NCI-H1092 treated with DMSO at 0.1 percent for 48 hours (cell line): ENCODE results near the gene SCEL.
"Not testable (repeated sequence)": the region's sequence is repeated elsewhere in the genome, so short reads cannot be mapped to it uniquely, and the experiment has no call there.

Source experiments
- DNase-seq: peaks from one replicate; lab custom pipeline; 2025; lab: John Stamatoyannopoulos, UW

The SCEL gene, protein sequence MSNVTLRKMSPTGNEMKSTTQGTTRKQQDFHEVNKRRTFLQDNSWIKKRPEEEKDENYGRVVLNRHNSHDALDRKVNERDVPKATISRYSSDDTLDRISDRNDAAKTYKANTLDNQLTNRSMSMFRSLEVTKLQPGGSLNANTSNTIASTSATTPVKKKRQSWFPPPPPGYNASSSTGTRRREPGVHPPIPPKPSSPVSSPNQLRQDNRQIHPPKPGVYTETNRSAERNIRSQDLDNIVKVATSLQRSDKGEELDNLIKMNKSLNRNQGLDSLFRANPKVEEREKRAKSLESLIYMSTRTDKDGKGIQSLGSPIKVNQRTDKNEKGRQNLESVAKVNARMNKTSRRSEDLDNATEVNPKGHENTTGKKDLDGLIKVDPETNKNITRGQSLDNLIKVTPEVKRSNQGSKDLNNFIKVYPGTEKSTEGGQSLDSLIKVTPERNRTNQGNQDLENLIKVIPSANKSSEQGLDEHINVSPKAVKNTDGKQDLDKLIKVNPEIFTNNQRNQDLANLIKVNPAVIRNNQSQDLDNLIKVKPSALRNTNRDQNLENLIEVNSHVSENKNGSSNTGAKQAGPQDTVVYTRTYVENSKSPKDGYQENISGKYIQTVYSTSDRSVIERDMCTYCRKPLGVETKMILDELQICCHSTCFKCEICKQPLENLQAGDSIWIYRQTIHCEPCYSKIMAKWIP

GRCh38 chr13:77535448-77535847, at the start of gene SCEL:
SCEL (plus strand) TSS chr13:77535706; CDS start chr13:77555876, 20,170 bp downstream.
- DNase-seq = no peak

DNA sequence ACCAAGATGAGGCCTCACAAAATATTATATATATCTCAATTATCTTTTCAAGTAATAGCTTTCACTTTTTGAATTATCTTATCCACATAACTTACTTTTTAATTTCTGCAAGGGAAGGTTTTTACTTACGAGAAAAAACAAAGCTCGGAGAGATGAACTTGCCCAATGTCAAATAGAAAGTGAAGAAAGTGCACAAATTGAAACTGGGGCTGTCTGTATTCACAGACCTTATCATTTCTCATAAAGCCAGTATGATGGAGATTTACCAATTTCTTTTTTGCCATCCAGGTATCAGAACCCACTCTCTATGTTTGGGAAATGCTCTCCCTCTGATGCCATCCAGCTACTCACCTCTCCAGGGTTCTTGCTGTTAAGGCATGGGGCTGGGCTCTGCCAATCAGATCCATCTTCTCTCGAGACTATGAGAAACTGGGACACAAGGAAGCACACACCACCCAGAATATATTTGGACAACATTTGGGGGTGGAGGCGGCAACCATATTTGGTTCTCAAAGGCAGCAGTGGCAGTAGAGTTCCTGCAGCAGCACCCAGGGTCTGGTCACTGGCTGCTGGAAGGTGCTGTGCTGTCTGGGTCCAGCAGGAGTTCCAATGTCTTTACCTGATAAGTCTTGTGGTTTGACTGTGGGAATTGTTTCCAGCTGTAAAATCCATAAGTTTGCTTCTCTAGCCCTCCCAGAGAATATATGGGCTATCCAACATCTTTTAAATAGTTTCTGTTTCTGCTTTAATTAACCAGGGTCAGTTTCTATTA, 45.8 kb upstream of the SCEL start:
- DNase-seq = no peak

- DNase-seq = peak; percentile 76
Observed at GRCh38 chr13:77492982-77493381, 42.5 kb upstream of the SCEL start.

GRCh38 chr13:77494226-77494625, 41.3 kb upstream of the SCEL start:
- no peak for DNase-seq

DNA sequence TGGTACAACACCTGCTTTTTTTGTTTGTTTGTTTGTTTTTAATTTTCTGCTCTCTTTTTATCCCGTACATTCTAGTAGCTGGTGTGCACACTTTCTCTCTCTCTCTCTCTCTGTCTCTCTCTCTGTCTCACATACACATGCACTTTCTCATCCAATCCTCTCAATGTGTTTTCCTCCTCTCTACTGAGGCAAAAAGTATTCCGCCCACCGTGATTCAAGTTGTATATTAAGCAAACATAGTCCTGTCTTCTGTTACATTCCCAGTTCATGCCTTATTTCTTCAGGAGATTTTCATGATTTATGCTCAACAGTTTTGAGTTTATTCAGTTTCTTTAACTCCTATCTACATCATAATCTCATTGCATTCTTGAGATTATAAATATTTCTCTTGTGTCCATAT, 38.2 kb upstream of the SCEL start:
- no peak for DNase-seq

DNA sequence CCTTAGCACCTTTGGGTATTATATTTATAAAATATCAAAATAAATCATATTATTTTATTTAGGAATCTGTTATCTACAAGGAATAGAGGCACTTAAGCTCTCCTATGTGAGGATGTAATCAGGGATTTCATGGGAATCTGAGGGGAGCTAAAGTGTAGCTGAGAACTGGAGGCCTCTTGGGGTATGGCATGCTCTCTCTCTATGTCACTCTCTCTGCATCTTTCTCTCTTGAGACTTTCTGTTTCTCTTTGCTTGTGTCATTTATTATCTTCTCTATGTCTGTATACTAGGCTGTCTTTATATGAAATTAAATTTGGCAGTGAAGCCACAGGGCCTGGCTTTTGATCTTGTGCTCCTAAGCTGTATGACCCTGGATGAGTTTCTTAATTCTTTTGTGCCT, 37.7 kb upstream of the SCEL start:
- no peak for DNase-seq

DNA sequence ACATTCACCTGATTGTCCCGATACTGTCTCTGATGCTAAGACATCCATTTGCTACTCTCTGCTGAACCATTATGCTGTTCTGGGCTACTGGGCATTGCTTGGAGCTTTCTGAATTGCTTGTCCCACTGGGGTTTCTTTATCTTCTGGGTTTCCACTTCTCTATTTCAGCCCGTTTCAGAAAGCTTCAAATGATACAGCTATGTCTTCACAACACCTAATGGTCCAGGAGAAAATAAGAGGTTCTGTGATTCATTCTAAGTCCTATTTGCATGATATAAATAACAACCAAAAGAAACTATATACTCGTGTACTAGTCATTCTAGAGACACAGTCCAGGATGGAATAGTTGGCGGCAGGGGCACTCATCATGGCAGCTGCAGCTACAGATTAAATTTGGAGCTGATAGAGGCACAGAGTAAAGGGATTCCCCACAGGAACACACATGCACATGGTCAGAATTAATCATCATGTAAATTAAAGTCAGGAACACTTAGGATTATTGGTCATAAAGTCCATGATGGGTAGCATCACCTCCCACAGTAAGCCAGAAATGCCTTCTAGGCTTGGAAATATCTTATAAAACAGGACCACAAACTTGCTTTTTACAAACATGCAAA, 33.3 kb upstream of the SCEL start:
- no peak for DNase-seq

GRCh38 chr13:77503398-77503797, 32.1 kb upstream of the SCEL start:
- DNase-seq = no peak

GRCh38 chr13:77506874-77507273, 28.6 kb upstream of the SCEL start:
- DNase-seq = no peak

GRCh38 chr13:77507931-77508776, 27.4 kb upstream of the SCEL start:
- DNase-seq = peak; percentile 59

- no peak for DNase-seq
Observed at GRCh38 chr13:77508959-77509620, 26.4 kb upstream of the SCEL start.

GRCh38 chr13:77510156-77510555, 25.4 kb upstream of the SCEL start:
- DNase-seq = no peak

- peak; percentile 27 for DNase-seq
Observed at GRCh38 chr13:77511552-77511951, 24.0 kb upstream of the SCEL start.

- no peak for DNase-seq
Observed at GRCh38 chr13:77513719-77514335, 21.7 kb upstream of the SCEL start.

- no peak for DNase-seq
Observed at GRCh38 chr13:77514336-77514726, 21.2 kb upstream of the SCEL start.

GRCh38 chr13:77515785-77516184, 19.7 kb upstream of the SCEL start:
- no peak for DNase-seq

- no peak for DNase-seq
Observed at GRCh38 chr13:77516342-77516789, 19.1 kb upstream of the SCEL start.

GRCh38 chr13:77518266-77518665, 17.2 kb upstream of the SCEL start:
- no peak for DNase-seq

- not testable (repeated sequence) for DNase-seq
Observed at GRCh38 chr13:77519396-77519795, 16.1 kb upstream of the SCEL start.

GRCh38 chr13:77519808-77520207, 15.7 kb upstream of the SCEL start:
- DNase-seq = no peak
